ENCODE measurements around the gene QRICH1.

The QRICH1 gene

DNA sequence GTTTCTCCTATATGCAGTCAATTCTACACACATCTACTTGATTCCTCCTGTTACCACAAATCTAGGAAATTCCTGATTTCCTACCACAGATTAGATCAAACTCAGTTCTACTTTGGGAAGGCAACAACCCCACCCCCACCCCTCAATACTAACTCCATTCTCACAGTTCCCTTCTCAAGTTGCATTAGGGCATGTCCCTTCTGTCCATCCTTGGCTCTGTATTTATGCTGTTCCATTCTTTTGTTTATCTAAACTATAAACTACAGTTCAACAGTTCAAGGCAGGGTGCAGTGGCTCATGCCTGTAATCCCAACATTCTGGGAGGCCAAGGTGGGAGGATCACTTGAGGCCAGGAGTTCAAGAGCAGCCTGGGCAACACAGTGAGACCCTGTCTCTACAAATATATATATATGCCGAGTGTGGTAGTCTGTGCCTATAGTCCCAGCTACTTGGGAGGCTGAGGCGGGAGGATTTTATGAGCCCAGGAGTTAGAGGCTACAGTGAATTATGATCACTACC, 39.5 kb downstream of the QRICH1 start:
- no peaks in the 10 kb centered on the region for H3K27me3 Mint-ChIP-seq
- H3K4me3 Mint-ChIP-seq, result no peak overlapping the region
- no peaks in the 10 kb centered on the region for H3K9me3 Mint-ChIP-seq
- H3K27ac Mint-ChIP-seq, result peak overlapping the region in 1 of 2 donors; percentile 53
- peaks cover 73% of the 10 kb centered on the region for H3K36me3 Mint-ChIP-seq (ENCODE audit: insufficient read depth)
- ATAC-seq (replicated peaks), result no peak
- H3K4me1 Mint-ChIP-seq (ENCODE audit: low read depth in 2 of 2), result peaks cover 6 to 26% of the 10 kb centered on the region in 2 donors
- no peak for DNase-seq

DNA sequence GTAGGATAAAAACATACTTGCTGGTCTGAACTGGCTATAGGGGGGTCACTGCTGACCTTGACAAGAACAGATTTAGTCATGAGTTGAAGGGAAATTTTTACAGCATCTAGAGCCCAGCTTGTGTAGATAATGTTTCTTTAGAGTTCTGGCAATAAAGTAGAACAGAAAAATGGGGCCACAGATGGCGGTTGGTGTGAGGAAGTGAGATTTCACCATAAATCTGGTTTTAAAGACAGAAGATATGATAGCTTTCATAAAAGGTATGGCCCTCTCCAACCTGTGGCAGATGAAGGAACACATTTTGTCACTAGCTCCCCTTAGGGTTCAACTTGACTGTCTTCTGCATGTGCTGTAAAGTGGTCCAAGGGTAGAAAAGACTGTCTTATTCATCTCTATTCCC, 40.3 kb downstream of the QRICH1 start:
- DNase-seq (no peak), ATAC-seq (replicated peaks) (no peak)
- Mint-ChIP-seq H3K9me3 (no peaks in the 10 kb centered on the region), H3K27ac (peak overlapping the region in 1 of 2 donors; percentile 51), H3K4me3 (no peak overlapping the region), H3K36me3 (ENCODE audit: insufficient read depth) (peaks cover 75% of the 10 kb centered on the region), H3K27me3 (no peaks in the 10 kb centered on the region), H3K4me1 (ENCODE audit: low read depth in 2 of 2) (peaks cover 6 to 26% of the 10 kb centered on the region in 2 donors)

DNA sequence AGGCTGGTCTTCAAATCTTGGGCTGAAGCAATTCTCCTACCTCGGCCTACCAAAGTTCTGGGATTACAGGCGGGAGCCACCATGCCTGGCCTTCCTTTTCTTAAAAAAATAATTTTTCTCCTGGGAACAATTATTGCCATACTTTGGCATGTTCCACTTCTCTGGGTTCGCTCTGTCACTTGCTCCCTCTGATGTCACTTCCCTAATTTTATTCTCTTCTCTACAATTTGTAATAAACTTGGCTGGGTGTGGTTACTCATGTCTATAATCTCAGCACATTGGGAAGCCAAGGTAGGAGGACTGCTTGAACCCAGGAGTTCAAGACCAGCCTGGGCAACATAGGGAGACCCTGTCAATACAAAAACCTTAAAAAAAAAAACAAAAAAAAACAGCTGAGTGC, 58.6 kb downstream of the QRICH1 start:
- no peaks in the 10 kb centered on the region for H3K9me3 Mint-ChIP-seq
- H3K27ac Mint-ChIP-seq, result peak overlapping the region in 1 of 2 donors; percentile 79
- peaks cover 73% of the 10 kb centered on the region for H3K36me3 Mint-ChIP-seq (ENCODE audit: insufficient read depth)
- ATAC-seq (replicated peaks) (no peak), DNase-seq (no peak)
- H3K27me3 Mint-ChIP-seq, result no peaks in the 10 kb centered on the region
- no peak overlapping the region for H3K4me3 Mint-ChIP-seq
- peaks cover 0 to 3% of the 10 kb centered on the region in 2 donors for H3K4me1 Mint-ChIP-seq (ENCODE audit: low read depth in 2 of 2)

DNA sequence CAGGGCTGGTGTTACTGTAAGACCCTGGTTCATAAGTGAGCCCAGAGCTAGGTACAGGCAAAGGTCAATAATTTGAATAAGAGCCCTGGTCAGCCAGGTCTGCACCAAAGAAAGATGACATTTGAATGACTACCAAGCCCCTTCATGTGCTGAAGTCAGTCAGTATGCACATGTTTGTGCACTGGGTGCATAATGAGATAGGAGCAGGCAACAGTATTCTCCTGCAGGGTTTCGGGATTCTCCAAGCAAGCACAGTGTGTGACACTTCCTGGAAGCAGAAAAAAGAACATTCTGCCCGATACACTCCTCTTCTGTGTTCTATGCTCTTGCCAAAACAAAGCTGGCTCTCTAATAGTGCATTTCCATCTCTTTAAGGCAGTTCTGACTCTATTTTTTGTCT, 59.2 kb downstream of the QRICH1 start:
- no peaks in the 10 kb centered on the region for H3K9me3 Mint-ChIP-seq
- no peak overlapping the region for H3K27ac Mint-ChIP-seq
- H3K36me3 Mint-ChIP-seq (ENCODE audit: insufficient read depth), result peaks cover 79% of the 10 kb centered on the region
- no peak overlapping the region for H3K4me3 Mint-ChIP-seq
- ATAC-seq (replicated peaks) (no peak), DNase-seq (no peak)
- no peaks in the 10 kb centered on the region for H3K27me3 Mint-ChIP-seq
- peaks cover 0 to 3% of the 10 kb centered on the region in 2 donors for H3K4me1 Mint-ChIP-seq (ENCODE audit: low read depth in 2 of 2)

DNA sequence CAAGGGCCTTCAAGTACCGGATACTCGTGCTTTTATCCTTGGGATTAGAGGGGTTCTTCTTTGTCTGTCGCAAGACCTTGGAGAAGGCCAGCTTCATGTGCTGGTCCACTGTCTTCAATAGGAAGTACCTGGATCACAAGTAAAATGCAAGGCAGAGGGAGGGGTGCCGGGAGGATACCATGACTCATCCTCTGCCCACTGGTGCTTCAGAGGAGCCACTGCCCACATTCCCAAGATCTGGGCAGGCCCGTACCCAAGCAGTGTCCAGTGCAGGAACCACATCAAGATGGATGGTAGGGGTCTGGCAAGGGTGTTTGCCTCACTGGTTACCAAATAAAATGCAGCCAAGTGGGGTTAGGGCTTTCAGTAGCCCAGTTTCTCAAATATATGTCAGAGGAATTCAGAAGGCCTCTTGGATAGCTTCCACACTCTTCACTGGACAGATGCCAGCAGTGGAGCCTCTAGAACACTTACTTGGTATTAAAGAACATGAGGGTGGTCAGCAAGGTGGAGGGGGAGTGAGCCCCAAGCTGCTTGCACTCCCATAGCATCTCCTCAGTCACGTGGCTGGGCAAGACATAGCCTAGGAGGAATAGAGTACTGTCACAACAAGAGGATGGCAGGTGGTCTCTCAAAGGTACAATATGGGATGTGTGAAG, 61.1 kb downstream of the QRICH1 start:
- ATAC-seq (replicated peaks) (no peak), DNase-seq (no peak)
- H3K9me3 Mint-ChIP-seq, result no peaks in the 10 kb centered on the region
- H3K36me3 Mint-ChIP-seq (ENCODE audit: insufficient read depth), result peaks cover 79% of the 10 kb centered on the region
- H3K4me1 Mint-ChIP-seq (ENCODE audit: low read depth in 2 of 2), result peaks cover 16 to 19% of the 10 kb centered on the region in 2 donors
- H3K27me3 Mint-ChIP-seq, result no peaks in the 10 kb centered on the region
- H3K4me3 Mint-ChIP-seq, result no peak overlapping the region
- H3K27ac Mint-ChIP-seq, result peak overlapping the region; percentile 15 to 56

DNA sequence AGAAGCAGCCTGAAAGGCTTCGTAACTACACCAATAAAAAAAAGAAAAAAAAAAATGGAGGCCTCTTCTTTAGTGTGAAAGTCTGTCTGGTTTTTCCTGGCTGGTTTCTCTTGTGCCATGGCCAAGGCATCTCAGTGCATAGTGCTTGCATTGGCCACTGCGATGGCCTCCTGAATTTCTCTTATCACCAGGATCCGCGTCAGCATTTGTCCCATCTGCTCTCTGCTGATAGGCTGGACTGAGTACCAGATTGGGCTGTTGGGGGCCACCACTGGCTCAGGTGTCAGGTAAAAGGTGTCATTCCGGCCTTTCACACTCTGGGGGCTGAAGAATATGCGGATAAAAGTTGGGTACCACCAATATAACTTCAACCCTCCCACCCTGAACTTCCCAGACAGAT, 63.5 kb downstream of the QRICH1 start:
- H3K27me3 Mint-ChIP-seq, result no peaks in the 10 kb centered on the region
- H3K4me3 Mint-ChIP-seq, result no peak overlapping the region
- H3K36me3 Mint-ChIP-seq (ENCODE audit: insufficient read depth), result peaks cover 79% of the 10 kb centered on the region

DNA sequence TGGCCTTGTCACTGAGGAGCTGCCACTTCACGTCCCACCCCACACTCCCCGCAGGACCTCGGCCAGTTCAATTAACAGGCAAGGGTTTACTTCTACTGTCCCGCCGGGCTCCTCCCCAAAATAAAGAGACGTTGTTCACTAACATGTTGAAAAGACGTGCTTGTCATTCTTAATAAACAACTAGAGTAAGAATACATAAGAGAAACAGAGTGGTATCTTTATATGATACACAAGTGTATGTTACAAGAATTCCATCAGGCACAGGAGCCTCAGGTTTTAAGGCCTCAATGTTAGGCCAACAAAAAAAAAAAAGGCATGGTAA, 64.3 kb downstream of the QRICH1 start:
- Mint-ChIP-seq H3K4me3 (peak overlapping the region; percentile 88 to 97), H3K36me3 (ENCODE audit: insufficient read depth) (peaks cover 83% of the 10 kb centered on the region), H3K27ac (peak overlapping the region; percentile 98 to 99), H3K27me3 (no peaks in the 10 kb centered on the region), H3K4me1 (ENCODE audit: low read depth in 2 of 2) (peaks cover 21 to 28% of the 10 kb centered on the region in 2 donors), H3K9me3 (no peaks in the 10 kb centered on the region)
- DNase-seq, result no peak
- no peak for ATAC-seq (replicated peaks)

More for the DNA sequence above, 63.5 kb downstream of the QRICH1 start:
- Mint-ChIP-seq H3K4me1 (ENCODE audit: low read depth in 2 of 2) (peaks cover 21 to 26% of the 10 kb centered on the region in 2 donors), H3K27ac (peak overlapping the region; percentile 71 to 85), H3K9me3 (no peaks in the 10 kb centered on the region)
- no peak for DNase-seq
- no peak for ATAC-seq (replicated peaks)

DNA sequence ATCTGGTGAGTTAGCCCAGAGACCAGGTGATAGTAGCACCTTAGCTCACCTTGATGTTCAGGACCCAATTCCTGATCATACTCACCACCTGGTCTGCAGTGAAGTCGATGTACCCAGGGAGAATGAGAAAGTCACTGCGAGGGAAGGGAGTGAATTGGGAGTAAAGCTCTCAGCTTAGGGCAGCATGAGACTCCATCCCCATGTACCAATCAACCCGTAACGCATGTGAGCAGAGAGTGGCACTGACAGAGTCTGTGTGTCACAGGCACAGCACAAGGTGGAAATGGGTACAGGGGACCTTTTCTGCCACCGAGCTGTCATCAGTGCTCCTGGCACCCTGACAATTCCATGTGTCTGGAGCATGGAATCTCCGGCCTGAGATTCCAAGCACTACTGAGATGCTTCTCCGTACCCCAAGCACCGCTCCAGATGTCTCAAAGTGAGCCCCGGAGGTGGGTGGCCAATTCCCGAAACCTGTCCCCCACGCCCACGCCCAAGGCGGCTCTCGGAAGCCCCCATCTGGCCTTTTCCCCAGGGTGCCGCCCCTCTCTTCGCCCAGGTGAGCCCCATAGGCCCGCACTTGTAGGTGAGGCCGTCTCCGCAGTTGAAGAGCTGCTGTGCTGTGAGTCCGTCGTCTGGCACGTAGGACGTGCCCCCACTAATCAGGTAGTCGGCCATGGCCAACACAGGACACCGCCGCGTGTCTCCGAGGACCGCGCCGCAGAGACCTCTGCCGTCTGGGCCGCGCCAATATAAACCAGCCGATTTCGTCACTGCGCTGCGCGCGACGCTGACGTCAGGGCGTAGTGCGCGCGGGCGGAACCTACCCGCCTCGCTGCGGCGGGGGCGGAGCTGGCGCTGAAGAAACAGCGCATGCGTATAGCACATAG, 65.0 kb downstream of the QRICH1 start, which contains the start of gene IMPDH2:
Gene IMPDH2 (minus strand): TSS at position 726 of the 890 bp plus-strand sequence. CDS start 48 bp downstream, at position 678.
- Mint-ChIP-seq H3K27ac (peak within 1 kb of the TSS; percentile 98 to 99), H3K4me3 (peak within 1 kb of the TSS; percentile 88 to 97), H3K4me1 (ENCODE audit: low read depth in 2 of 2) (peaks cover 24 to 28% of the 10 kb centered on the region in 2 donors), H3K9me3 (no peaks in the 10 kb centered on the region), H3K36me3 (ENCODE audit: insufficient read depth) (peaks cover 83% of the 10 kb centered on the region), H3K27me3 (no peaks in the 10 kb centered on the region)
- ATAC-seq (replicated peaks) (peak; percentile 96), DNase-seq (peak; percentile 92 to 93 (median 92))

DNA sequence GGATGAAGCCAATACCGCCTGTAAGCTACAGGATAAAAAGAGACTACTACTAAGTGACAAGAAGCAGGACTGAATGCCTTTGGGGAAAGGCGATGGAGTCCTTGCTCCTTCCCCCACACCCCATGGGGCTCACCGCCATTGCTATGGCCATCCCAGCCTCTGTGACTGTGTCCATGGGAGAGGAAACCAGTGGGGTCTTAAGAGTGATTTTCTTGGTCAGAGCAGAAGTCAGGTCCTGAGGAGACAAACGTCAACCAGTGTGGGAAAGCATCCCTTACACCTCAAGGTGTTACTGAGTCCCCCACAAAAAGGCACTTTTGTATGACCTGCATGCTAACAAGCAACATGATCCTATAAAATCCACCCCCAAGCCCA, 65.6 kb downstream of the QRICH1 start:
- H3K4me3 Mint-ChIP-seq, result peak overlapping the region; percentile 88 to 97
- H3K27ac Mint-ChIP-seq, result peak overlapping the region; percentile 98 to 99
- no peak for DNase-seq
- H3K9me3 Mint-ChIP-seq, result no peaks in the 10 kb centered on the region
- peaks cover 86% of the 10 kb centered on the region for H3K36me3 Mint-ChIP-seq (ENCODE audit: insufficient read depth)
- no peak for ATAC-seq (replicated peaks)
- no peaks in the 10 kb centered on the region for H3K27me3 Mint-ChIP-seq
- peaks cover 24 to 28% of the 10 kb centered on the region in 2 donors for H3K4me1 Mint-ChIP-seq (ENCODE audit: low read depth in 2 of 2)

DNA sequence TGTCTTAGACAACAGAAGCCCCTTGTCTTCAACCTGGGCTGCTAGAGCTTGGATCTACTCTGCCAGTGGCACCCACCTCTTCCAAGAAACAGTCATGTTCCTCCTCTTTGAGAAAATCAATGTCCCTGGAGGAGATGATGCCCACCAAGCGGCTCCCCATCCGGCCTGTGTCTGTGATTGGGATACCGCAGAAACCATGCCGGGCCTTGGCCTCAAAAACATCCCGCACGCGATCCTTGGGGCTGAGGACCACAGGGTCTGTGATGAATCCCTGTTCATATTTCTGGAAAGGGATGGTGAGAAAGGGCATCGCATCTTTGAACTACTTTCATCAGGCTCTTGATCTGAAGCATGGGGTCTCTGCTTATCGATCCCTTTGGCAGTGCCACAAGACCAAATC, 66.2 kb downstream of the QRICH1 start:
- peak overlapping the region in 1 of 2 donors; percentile 88 for H3K4me3 Mint-ChIP-seq
- ATAC-seq (replicated peaks), result no peak
- peaks cover 86% of the 10 kb centered on the region for H3K36me3 Mint-ChIP-seq (ENCODE audit: insufficient read depth)
- DNase-seq, result no peak
- peak overlapping the region; percentile 98 to 99 for H3K27ac Mint-ChIP-seq
- H3K27me3 Mint-ChIP-seq, result no peaks in the 10 kb centered on the region
- peaks cover 29 to 32% of the 10 kb centered on the region in 2 donors for H3K4me1 Mint-ChIP-seq (ENCODE audit: low read depth in 2 of 2)
- no peaks in the 10 kb centered on the region for H3K9me3 Mint-ChIP-seq

DNA sequence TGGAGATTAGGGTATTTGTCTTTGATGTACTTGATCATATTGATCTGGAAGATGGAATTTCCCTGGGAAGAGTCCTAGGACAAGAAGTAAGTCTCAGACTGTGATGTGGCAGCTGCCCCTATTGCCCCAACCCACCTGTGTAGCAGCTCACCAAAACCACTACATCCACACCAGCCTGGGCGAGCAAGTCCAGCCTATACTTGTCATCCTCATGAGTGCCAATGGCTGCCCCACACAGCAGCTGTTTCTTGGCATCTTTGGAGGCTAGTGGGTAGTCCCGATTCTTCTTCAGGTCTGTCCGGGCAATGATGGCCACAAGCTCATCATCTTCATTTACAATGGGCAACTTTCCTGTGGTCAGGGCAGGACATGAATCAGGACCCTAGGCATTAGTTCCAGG, 67.3 kb downstream of the QRICH1 start:
- ATAC-seq (replicated peaks), result no peak
- H3K36me3 Mint-ChIP-seq (ENCODE audit: insufficient read depth), result peaks cover 90% of the 10 kb centered on the region
- H3K4me1 Mint-ChIP-seq (ENCODE audit: low read depth in 2 of 2), result peaks cover 34 to 36% of the 10 kb centered on the region in 2 donors

DNA sequence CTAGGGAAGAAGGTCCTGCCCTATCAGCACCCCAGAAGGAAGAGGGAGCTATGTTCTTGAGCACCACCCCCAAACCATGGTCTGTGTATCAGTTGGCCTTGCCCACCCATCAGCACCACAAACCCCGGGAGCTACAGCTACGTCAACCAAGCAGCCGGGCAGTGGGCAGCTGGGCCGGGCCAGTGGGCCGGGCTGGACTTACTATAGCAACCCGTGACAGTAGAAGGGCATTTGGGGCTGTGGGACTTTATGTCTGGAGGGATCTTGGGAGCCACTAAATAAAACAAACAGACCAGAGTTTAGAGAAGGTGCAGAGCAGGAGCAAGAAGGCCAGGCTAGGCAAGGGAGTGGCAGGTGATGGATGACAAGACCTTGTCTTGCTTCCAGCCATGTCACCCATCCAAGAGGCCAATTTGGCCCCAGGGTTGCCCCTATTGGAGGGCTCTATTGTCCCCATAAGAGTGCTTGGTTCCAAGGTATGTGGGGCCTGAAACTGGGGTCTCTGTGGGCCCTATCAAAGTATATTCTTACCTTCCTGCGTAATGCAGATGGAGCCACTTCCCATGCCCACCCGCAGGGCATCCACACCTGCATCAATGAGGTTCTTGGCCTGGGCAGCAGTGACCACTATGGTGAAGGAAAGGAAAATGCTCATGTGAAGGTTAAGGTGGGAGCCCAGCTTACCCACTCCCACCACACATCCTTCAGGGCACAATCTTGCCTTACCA, 67.9 kb downstream of the QRICH1 start:
- peaks cover 36% of the 10 kb centered on the region in 2 donors for H3K4me1 Mint-ChIP-seq (ENCODE audit: low read depth in 2 of 2)
- ATAC-seq (replicated peaks) (no peak), DNase-seq (no peak)
- H3K9me3 Mint-ChIP-seq, result no peaks in the 10 kb centered on the region
- H3K36me3 Mint-ChIP-seq (ENCODE audit: insufficient read depth), result peaks cover 90% of the 10 kb centered on the region
- no peak overlapping the region for H3K4me3 Mint-ChIP-seq
- H3K27me3 Mint-ChIP-seq, result no peaks in the 10 kb centered on the region
- peak overlapping the region; percentile 91 to 99 for H3K27ac Mint-ChIP-seq

More for the DNA sequence above, 67.3 kb downstream of the QRICH1 start:
- Mint-ChIP-seq H3K27ac (peak overlapping the region in 1 of 2 donors; percentile 99), H3K4me3 (no peak overlapping the region), H3K27me3 (no peaks in the 10 kb centered on the region), H3K9me3 (no peaks in the 10 kb centered on the region)
- DNase-seq, result no peak
